Measurements from ENCODE around the gene SEMA4C.
"Not testable (repeated sequence)": the region's sequence is repeated elsewhere in the genome, so short reads cannot be mapped to it uniquely, and the experiment has no call there.

The SEMA4C gene

GRCh38 chr2:96893289-96894150 is 23.6 kb upstream of the SEMA4C start:
- DNase-seq (no peak), ATAC-seq (replicated peaks) (no peak)
- no peaks in the 10 kb centered on the region for H3K36me3 Mint-ChIP-seq
- H3K27me3 Mint-ChIP-seq = no peaks in the 10 kb centered on the region
- H3K9me3 Mint-ChIP-seq = no peaks in the 10 kb centered on the region
- H3K4me1 Mint-ChIP-seq = peaks cover 10% of the 10 kb centered on the region in 2 donors
- H3K4me3 Mint-ChIP-seq = no peak overlapping the region
- H3K27ac Mint-ChIP-seq = no peak overlapping the region

GRCh38 chr2:96891591-96892333 is 21.9 kb upstream of the SEMA4C start:
- Mint-ChIP-seq H3K9me3 (no peaks in the 10 kb centered on the region), H3K4me3 (no peak overlapping the region), H3K27ac (no peak overlapping the region), H3K36me3 (no peaks in the 10 kb centered on the region), H3K27me3 (no peaks in the 10 kb centered on the region), H3K4me1 (peaks cover 23 to 25% of the 10 kb centered on the region in 2 donors)
- no peak for ATAC-seq (replicated peaks)
- no peak for DNase-seq

- no peaks in the 10 kb centered on the region for H3K9me3 Mint-ChIP-seq
- no peaks in the 10 kb centered on the region for H3K27me3 Mint-ChIP-seq
- no peak overlapping the region for H3K4me3 Mint-ChIP-seq
- peaks cover 27 to 30% of the 10 kb centered on the region in 2 donors for H3K4me1 Mint-ChIP-seq
- no peaks in the 10 kb centered on the region for H3K36me3 Mint-ChIP-seq
- DNase-seq (no peak), ATAC-seq (replicated peaks) (no peak)
- H3K27ac Mint-ChIP-seq = peak overlapping the region; percentile 16
These were observed 21.0 kb upstream of the SEMA4C start for GRCh38 chr2:96890726-96891385.

GRCh38 chr2:96890252-96890651 is 20.4 kb upstream of the SEMA4C start:
- DNase-seq (no peak), ATAC-seq (replicated peaks) (no peak)
- no peak overlapping the region for H3K27ac Mint-ChIP-seq
- H3K4me1 Mint-ChIP-seq = peaks cover 27 to 29% of the 10 kb centered on the region in 2 donors
- peaks cover 0 to under 1% of the 10 kb centered on the region in 2 donors for H3K27me3 Mint-ChIP-seq
- no peaks in the 10 kb centered on the region for H3K9me3 Mint-ChIP-seq
- H3K36me3 Mint-ChIP-seq = no peaks in the 10 kb centered on the region
- H3K4me3 Mint-ChIP-seq = no peak overlapping the region

- not testable (repeated sequence) for H3K9me3 Mint-ChIP-seq
These were observed 19.6 kb upstream of the SEMA4C start for GRCh38 chr2:96889502-96889901.

GRCh38 chr2:96888072-96889011 is 18.5 kb upstream of the SEMA4C start:
- H3K4me3 Mint-ChIP-seq = no peak overlapping the region
- peaks cover 0 to 16% of the 10 kb centered on the region in 2 donors for H3K27me3 Mint-ChIP-seq
- no peak for DNase-seq
- no peaks in the 10 kb centered on the region for H3K36me3 Mint-ChIP-seq
- peaks cover 22 to 29% of the 10 kb centered on the region in 2 donors for H3K4me1 Mint-ChIP-seq
- no peaks in the 10 kb centered on the region for H3K9me3 Mint-ChIP-seq
- peak; percentile 84 to 89 for ATAC-seq (replicated peaks)
- peak overlapping the region; percentile 56 for H3K27ac Mint-ChIP-seq

More at GRCh38 chr2:96889502-96889901, 19.6 kb upstream of the SEMA4C start:
- peaks cover 22 to 29% of the 10 kb centered on the region in 2 donors for H3K4me1 Mint-ChIP-seq
- not testable (repeated sequence) for DNase-seq; H3K27me3 Mint-ChIP-seq; H3K27ac Mint-ChIP-seq; ATAC-seq (replicated peaks); H3K4me3 Mint-ChIP-seq; H3K36me3 Mint-ChIP-seq

GRCh38 chr2:96887493-96888012 is 17.7 kb upstream of the SEMA4C start:
- H3K27ac Mint-ChIP-seq = no peak overlapping the region
- H3K9me3 Mint-ChIP-seq = no peaks in the 10 kb centered on the region
- DNase-seq (no peak), ATAC-seq (replicated peaks) (peak; percentile 19 to 25)
- H3K4me3 Mint-ChIP-seq = no peak overlapping the region
- no peaks in the 10 kb centered on the region for H3K36me3 Mint-ChIP-seq
- H3K27me3 Mint-ChIP-seq = peaks cover 0 to 16% of the 10 kb centered on the region in 2 donors
- H3K4me1 Mint-ChIP-seq = peaks cover 22 to 29% of the 10 kb centered on the region in 2 donors

- H3K9me3 Mint-ChIP-seq = no peaks in the 10 kb centered on the region
- DNase-seq (no peak), ATAC-seq (replicated peaks) (no peak)
- no peaks in the 10 kb centered on the region for H3K36me3 Mint-ChIP-seq
- H3K27ac Mint-ChIP-seq = no peak overlapping the region
- H3K27me3 Mint-ChIP-seq = peaks cover 0 to 23% of the 10 kb centered on the region in 2 donors
- H3K4me3 Mint-ChIP-seq = no peak overlapping the region
- peaks cover 25 to 28% of the 10 kb centered on the region in 2 donors for H3K4me1 Mint-ChIP-seq
These were observed 15.8 kb upstream of the SEMA4C start for GRCh38 chr2:96885432-96886347.

- DNase-seq (no peak), ATAC-seq (replicated peaks) (no peak)
- Mint-ChIP-seq H3K27me3 (peaks cover 0 to 30% of the 10 kb centered on the region in 2 donors), H3K4me1 (peaks cover 28% of the 10 kb centered on the region in 2 donors), H3K9me3 (no peaks in the 10 kb centered on the region), H3K36me3 (no peaks in the 10 kb centered on the region), H3K27ac (no peak overlapping the region), H3K4me3 (no peak overlapping the region)
These were observed 14.6 kb upstream of the SEMA4C start for GRCh38 chr2:96884299-96885094.

- ATAC-seq (replicated peaks) = no peak
- Mint-ChIP-seq H3K9me3 (no peaks in the 10 kb centered on the region), H3K4me1 (peaks cover 23 to 25% of the 10 kb centered on the region in 2 donors), H3K36me3 (no peaks in the 10 kb centered on the region), H3K27me3 (peaks cover 0 to 30% of the 10 kb centered on the region in 2 donors), H3K4me3 (no peak overlapping the region), H3K27ac (no peak overlapping the region)
- DNase-seq = no peak
These were observed 13.4 kb upstream of the SEMA4C start for GRCh38 chr2:96883306-96883705.

- Mint-ChIP-seq H3K36me3 (no peaks in the 10 kb centered on the region), H3K4me3 (no peak overlapping the region), H3K4me1 (peaks cover 21 to 25% of the 10 kb centered on the region in 2 donors), H3K27ac (no peak overlapping the region), H3K9me3 (no peaks in the 10 kb centered on the region), H3K27me3 (peaks cover 0 to 30% of the 10 kb centered on the region in 2 donors)
- ATAC-seq (replicated peaks) (no peak), DNase-seq (no peak)
These were observed 13.0 kb upstream of the SEMA4C start for GRCh38 chr2:96882906-96883305.

- Mint-ChIP-seq H3K9me3 (no peaks in the 10 kb centered on the region), H3K27me3 (peaks cover 0 to 30% of the 10 kb centered on the region in 2 donors), H3K4me3 (no peak overlapping the region), H3K36me3 (no peaks in the 10 kb centered on the region), H3K27ac (no peak overlapping the region), H3K4me1 (peaks cover 18 to 21% of the 10 kb centered on the region in 2 donors)
- DNase-seq (no peak), ATAC-seq (replicated peaks) (no peak)
These were observed 12.3 kb upstream of the SEMA4C start for GRCh38 chr2:96882230-96882629.
